AG04449 (cell line): ENCODE measurements around the gene HOXA5.
A peak's percentile ranks its signal among the peaks of the same experiment; 100 is the strongest.

Experiments
- CTCF ChIA-PET: fragments of 350-600 bp; formaldehyde crosslinking; extraction: SDS; loops from one replicate; lab custom pipeline; 2021; ENCODE audit warnings: antibody characterized with exemption; lab: Yijun Ruan, JAX
- POLR2A ChIA-PET: fragments of 400-600, 350-600 bp; formaldehyde crosslinking; extraction: SDS; loops from one replicate; lab custom pipeline; 2020; ENCODE audit warnings: antibody characterized with exemption, inconsistent platforms; lab: Yijun Ruan, JAX
- DNase-seq: peaks from one replicate; pipeline ENCODE4 v3.0.0-alpha.2; 2010; ENCODE audit warnings: low read depth, low spot score
- H3K4me3 ChIP-seq: 2 replicates; pipeline ENCODE4 v1.5.1; 2011; ENCODE audit warnings: low read depth, mild to moderate bottlenecking, control low read depth, low read length
- CTCF ChIP-seq: IDR thresholded peaks from one replicate; pipeline ENCODE4 v1.5.1; 2011; ENCODE audit warnings: mild to moderate bottlenecking, moderate library complexity, low read length, control low read depth, inconsistent platforms; ENCODE audit not compliant: insufficient read depth; ENCODE audit errors: missing control alignments

Gene HOXA5

GRCh38 chr7:27101957-27102580 is 41.4 kb downstream of the HOXA5 start:
- CTCF ChIA-PET: no interaction called here
- POLR2A ChIA-PET: no interaction called here
- no peak overlapping the region for H3K4me3 ChIP-seq
- TF ChIP-seq CTCF: no peak
- DNase-seq: no peak

- ChIA-PET CTCF (interaction anchor here (1.7 kb wide), 1 partner anchor 50 kb away, joined by 5 read pairs; no protein-coding TSS in a partner anchor), POLR2A (no interaction called here)
- DNase-seq: no peak
- no peak for TF ChIP-seq CTCF
- no peak overlapping the region for H3K4me3 ChIP-seq
Measured at GRCh38 chr7:27101171-27101956, 42.1 kb downstream of the HOXA5 start.

GRCh38 chr7:27100694-27101170 is 42.7 kb downstream of the HOXA5 start:
- TF ChIP-seq CTCF: no peak
- H3K4me3 ChIP-seq: no peak overlapping the region
- no peak for DNase-seq
- CTCF ChIA-PET: interaction anchor here (1.7 kb wide), 1 partner anchor 50 kb away, joined by 5 read pairs; no protein-coding TSS in a partner anchor
- POLR2A ChIA-PET: no interaction called here

- ChIA-PET CTCF (interaction anchor here (1.7 kb wide), 1 partner anchor 51 kb away, joined by 5 read pairs; no protein-coding TSS in a partner anchor), POLR2A (interaction anchor here (0.7 kb wide), 1 partner anchor 17 kb away, joined by 3 read pairs; no protein-coding TSS in a partner anchor)
- H3K4me3 ChIP-seq: no peak overlapping the region
- TF ChIP-seq CTCF: no peak
- no peak for DNase-seq
Measured at GRCh38 chr7:27099453-27100370, 43.8 kb downstream of the HOXA5 start.

GRCh38 chr7:27098578-27099451 is 44.7 kb downstream of the HOXA5 start:
- no peak for TF ChIP-seq CTCF
- CTCF ChIA-PET: interaction anchor here (0.9 kb wide), 1 partner anchor 33 kb away, joined by 3 read pairs; no protein-coding TSS in a partner anchor
- POLR2A ChIA-PET: interaction anchor here (0.7 to 0.9 kb wide), 2 partner anchors 18 to 35 kb away, joined by 3 read pairs; no protein-coding TSS in a partner anchor
- peak; percentile 23 for DNase-seq
- peak overlapping the region; percentile 48 for H3K4me3 ChIP-seq
